ENCODE measurements around the gene CNOT6L.

GRCh38 chr4:77773101-77773500 is 46.1 kb downstream of the CNOT6L start:
- TF ChIP-seq CBX8 (IDR thresholded peaks at IDR 0.05) (no peak), MAFK (IDR thresholded peaks at IDR 0.05; ENCODE audit: partially characterized antibody) (no peak), POLR2A (IDR thresholded peaks at IDR 0.05; ENCODE audit: low read length) (no peak), GATA3 (IDR thresholded peaks at IDR 0.05; ENCODE audit: borderline replicate concordance) (no peak), CTCF (IDR thresholded peaks at IDR 0.05) (no peak), PBX3 (IDR thresholded peaks at IDR 0.05) (no peak), RFX5 (IDR thresholded peaks at IDR 0.05) (no peak), USF2 (IDR thresholded peaks at IDR 0.05) (no peak)
